ENCODE measurements around the gene ELOVL6.

GRCh38 chr4:110109455-110109854 is 89.0 kb downstream of the ELOVL6 start:
- TF ChIP-seq POLR2A (IDR thresholded peaks at IDR 0.05), result no peak
- TF ChIP-seq, protein P1, sequence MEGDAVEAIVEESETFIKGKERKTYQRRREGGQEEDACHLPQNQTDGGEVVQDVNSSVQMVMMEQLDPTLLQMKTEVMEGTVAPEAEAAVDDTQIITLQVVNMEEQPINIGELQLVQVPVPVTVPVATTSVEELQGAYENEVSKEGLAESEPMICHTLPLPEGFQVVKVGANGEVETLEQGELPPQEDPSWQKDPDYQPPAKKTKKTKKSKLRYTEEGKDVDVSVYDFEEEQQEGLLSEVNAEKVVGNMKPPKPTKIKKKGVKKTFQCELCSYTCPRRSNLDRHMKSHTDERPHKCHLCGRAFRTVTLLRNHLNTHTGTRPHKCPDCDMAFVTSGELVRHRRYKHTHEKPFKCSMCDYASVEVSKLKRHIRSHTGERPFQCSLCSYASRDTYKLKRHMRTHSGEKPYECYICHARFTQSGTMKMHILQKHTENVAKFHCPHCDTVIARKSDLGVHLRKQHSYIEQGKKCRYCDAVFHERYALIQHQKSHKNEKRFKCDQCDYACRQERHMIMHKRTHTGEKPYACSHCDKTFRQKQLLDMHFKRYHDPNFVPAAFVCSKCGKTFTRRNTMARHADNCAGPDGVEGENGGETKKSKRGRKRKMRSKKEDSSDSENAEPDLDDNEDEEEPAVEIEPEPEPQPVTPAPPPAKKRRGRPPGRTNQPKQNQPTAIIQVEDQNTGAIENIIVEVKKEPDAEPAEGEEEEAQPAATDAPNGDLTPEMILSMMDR (IDR thresholded peaks at IDR 0.05), result no peak
